SK-N-MC (cell line): ENCODE data around the gene BTRC.

ENCODE experiments used
- EZH2 ChIP-seq: fragments of 200-600 bp; sonication (generic); IDR thresholded peaks from one replicate; pipeline ENCODE4 v1.6.1; 2017; ENCODE audit warnings: antibody characterized with exemption
- POLR2AphosphoS5 ChIP-seq: IDR thresholded peaks from 2 replicates; pipeline ENCODE4 v1.6.1; 2012; ENCODE audit warnings: mild to moderate bottlenecking, low read depth, low read length, borderline replicate concordance

DNA sequence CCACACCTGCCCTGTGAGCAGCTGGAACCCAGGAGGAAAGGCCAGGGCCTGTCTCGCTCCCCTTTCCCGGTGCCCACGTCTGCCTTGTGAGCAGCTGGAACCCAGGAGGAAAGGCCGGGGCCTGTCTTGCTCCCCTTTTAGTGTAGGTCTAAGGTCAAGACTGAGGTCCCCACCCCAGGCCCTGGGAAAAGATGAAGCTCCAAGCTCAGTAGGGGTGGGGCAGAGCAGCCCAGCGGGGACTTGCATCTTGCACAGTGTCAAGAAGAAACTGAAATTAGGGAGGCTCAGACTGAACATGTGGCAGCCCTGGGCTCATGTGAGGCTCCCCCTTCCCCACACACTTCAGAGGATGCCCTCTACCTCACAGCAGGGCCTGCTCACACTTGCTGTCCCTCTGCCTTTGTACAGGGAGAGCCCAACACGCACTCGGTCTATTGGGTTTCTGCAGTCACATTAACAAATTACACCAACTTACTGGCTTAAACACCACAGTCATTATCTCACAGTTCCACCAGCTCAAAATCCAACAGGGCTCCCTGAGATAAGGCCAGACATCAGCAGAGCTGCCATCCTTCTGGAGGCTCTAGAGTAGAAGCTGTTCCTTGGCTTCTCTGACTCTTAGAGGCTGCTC is 221.7 kb downstream of the BTRC start:
- TF ChIP-seq EZH2, result no peak
- no peak for TF ChIP-seq POLR2AphosphoS5
